Neural progenitor cell (in vitro differentiated cells): ENCODE data around the gene PPP1R37.

Experiments used
- EZH2 ChIP-seq: fragments of 200-600 bp; sonication (generic); IDR thresholded peaks from 2 replicates; pipeline ENCODE4 v1.6.1; 2017; ENCODE audit warnings: antibody characterized with exemption, mild to moderate bottlenecking, moderate library complexity
- TF ChIP-seq, protein P1 (sequence below): fragments of 200-600 bp; sonication (generic); IDR thresholded peaks from 2 replicates; pipeline ENCODE4 v1.5.1; 2017; ENCODE audit warnings: antibody characterized with exemption, mild to moderate bottlenecking

DNA sequence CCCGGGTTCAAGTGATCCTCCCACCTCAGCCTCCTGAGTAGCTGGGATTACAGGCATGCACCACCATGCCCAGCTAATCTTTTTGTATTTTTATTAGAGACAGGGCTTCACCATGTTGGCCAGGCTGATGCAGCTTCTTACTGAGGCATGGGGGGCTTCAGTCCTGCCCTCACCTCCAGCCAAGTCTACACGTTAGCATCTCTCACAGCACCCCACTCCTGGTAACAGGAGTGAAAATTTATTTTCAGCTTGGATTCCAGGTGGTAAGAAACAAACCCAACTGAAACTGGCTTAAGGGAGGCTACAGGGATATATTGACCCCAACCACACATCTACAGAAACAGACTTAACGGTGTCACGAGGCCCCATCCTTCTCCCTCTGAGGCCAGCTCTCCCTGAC, 57.2 kb downstream of the PPP1R37 start:
- TF ChIP-seq, protein P1, sequence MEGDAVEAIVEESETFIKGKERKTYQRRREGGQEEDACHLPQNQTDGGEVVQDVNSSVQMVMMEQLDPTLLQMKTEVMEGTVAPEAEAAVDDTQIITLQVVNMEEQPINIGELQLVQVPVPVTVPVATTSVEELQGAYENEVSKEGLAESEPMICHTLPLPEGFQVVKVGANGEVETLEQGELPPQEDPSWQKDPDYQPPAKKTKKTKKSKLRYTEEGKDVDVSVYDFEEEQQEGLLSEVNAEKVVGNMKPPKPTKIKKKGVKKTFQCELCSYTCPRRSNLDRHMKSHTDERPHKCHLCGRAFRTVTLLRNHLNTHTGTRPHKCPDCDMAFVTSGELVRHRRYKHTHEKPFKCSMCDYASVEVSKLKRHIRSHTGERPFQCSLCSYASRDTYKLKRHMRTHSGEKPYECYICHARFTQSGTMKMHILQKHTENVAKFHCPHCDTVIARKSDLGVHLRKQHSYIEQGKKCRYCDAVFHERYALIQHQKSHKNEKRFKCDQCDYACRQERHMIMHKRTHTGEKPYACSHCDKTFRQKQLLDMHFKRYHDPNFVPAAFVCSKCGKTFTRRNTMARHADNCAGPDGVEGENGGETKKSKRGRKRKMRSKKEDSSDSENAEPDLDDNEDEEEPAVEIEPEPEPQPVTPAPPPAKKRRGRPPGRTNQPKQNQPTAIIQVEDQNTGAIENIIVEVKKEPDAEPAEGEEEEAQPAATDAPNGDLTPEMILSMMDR: no peak
- no peak for TF ChIP-seq EZH2
